ENCODE measurements around the gene BOLA2B. TPM values are rescaled to one million over a fixed set of nuclear protein-coding genes. Genes with fewer than 3 reads are reported as not detected.
"Not testable (repeated sequence)": the region's sequence is repeated elsewhere in the genome, so short reads cannot be mapped to it uniquely, and the experiment has no call there.

The BOLA2B gene
- total RNA-seq, result 45.7 and 235 TPM in 2 replicates

- H3K4me3 ChIP-seq (ENCODE audit: low read depth, low read length), result peak within 1 kb of the TSS; percentile 34
- not testable (repeated sequence) for H3K27me3 ChIP-seq (ENCODE audit: control insufficient read depth, insufficient read depth, low read length); DNase-seq (ENCODE audit: low read depth); H3K36me3 ChIP-seq (ENCODE audit: control insufficient read depth, insufficient read depth, low read length)
- FAIRE-seq, result peak; percentile 43
These were observed at the start of gene BOLA2B, which contains the start of gene SLX1A for GRCh38 chr16:30193615-30194014. Gene BOLA2B (minus strand): TSS chr16:30193666. CDS start chr16:30193595, 71 bp downstream. Gene SLX1A (plus strand): TSS chr16:30193875. CDS start chr16:30194085, 210 bp downstream.

GRCh38 chr16:30217082-30217481, 23.6 kb upstream of the BOLA2B start:
- H3K36me3 ChIP-seq (ENCODE audit: control insufficient read depth, insufficient read depth, low read length); H3K4me3 ChIP-seq (ENCODE audit: low read depth, low read length); FAIRE-seq; H3K27me3 ChIP-seq (ENCODE audit: control insufficient read depth, insufficient read depth, low read length); DNase-seq (ENCODE audit: low read depth): not testable (repeated sequence)

GRCh38 chr16:30211414-30211813, 17.9 kb upstream of the BOLA2B start:
- DNase-seq (ENCODE audit: low read depth); H3K36me3 ChIP-seq (ENCODE audit: control insufficient read depth, insufficient read depth, low read length); FAIRE-seq; H3K4me3 ChIP-seq (ENCODE audit: low read depth, low read length); H3K27me3 ChIP-seq (ENCODE audit: control insufficient read depth, insufficient read depth, low read length): not testable (repeated sequence)

GRCh38 chr16:30209032-30209431, 15.6 kb upstream of the BOLA2B start:
- not testable (repeated sequence) for H3K27me3 ChIP-seq (ENCODE audit: control insufficient read depth, insufficient read depth, low read length); FAIRE-seq; DNase-seq (ENCODE audit: low read depth); H3K4me3 ChIP-seq (ENCODE audit: low read depth, low read length); H3K36me3 ChIP-seq (ENCODE audit: control insufficient read depth, insufficient read depth, low read length)

GRCh38 chr16:30207063-30207704, 13.7 kb upstream of the BOLA2B start:
- not testable (repeated sequence) for H3K36me3 ChIP-seq (ENCODE audit: control insufficient read depth, insufficient read depth, low read length); DNase-seq (ENCODE audit: low read depth)
- FAIRE-seq, result peak; percentile 62

GRCh38 chr16:30206252-30206651, 12.8 kb upstream of the BOLA2B start:
- FAIRE-seq; DNase-seq (ENCODE audit: low read depth); H3K27me3 ChIP-seq (ENCODE audit: control insufficient read depth, insufficient read depth, low read length); H3K36me3 ChIP-seq (ENCODE audit: control insufficient read depth, insufficient read depth, low read length): not testable (repeated sequence)
- H3K4me3 ChIP-seq (ENCODE audit: low read depth, low read length), result peak overlapping the region; percentile 38

More at GRCh38 chr16:30207063-30207704, 13.7 kb upstream of the BOLA2B start:
- H3K4me3 ChIP-seq (ENCODE audit: low read depth, low read length); H3K27me3 ChIP-seq (ENCODE audit: control insufficient read depth, insufficient read depth, low read length): not testable (repeated sequence)

GRCh38 chr16:30205541-30206236, 12.2 kb upstream of the BOLA2B start:
- not testable (repeated sequence) for FAIRE-seq; H3K36me3 ChIP-seq (ENCODE audit: control insufficient read depth, insufficient read depth, low read length); DNase-seq (ENCODE audit: low read depth); H3K27me3 ChIP-seq (ENCODE audit: control insufficient read depth, insufficient read depth, low read length)
- peak overlapping the region; percentile 38 for H3K4me3 ChIP-seq (ENCODE audit: low read depth, low read length)

- FAIRE-seq; DNase-seq (ENCODE audit: low read depth); H3K27me3 ChIP-seq (ENCODE audit: control insufficient read depth, insufficient read depth, low read length); H3K4me3 ChIP-seq (ENCODE audit: low read depth, low read length); H3K36me3 ChIP-seq (ENCODE audit: control insufficient read depth, insufficient read depth, low read length): not testable (repeated sequence)
These were observed 6.3 kb upstream of the BOLA2B start for GRCh38 chr16:30199608-30200343.

GRCh38 chr16:30199049-30199448, 5.6 kb upstream of the BOLA2B start, which contains the start of gene SULT1A3:
Gene SULT1A3 (plus strand): TSS chr16:30199255. CDS start chr16:30200729, 1,474 bp downstream.
- not testable (repeated sequence) for H3K27me3 ChIP-seq (ENCODE audit: control insufficient read depth, insufficient read depth, low read length); DNase-seq (ENCODE audit: low read depth); FAIRE-seq; H3K36me3 ChIP-seq (ENCODE audit: control insufficient read depth, insufficient read depth, low read length); H3K4me3 ChIP-seq (ENCODE audit: low read depth, low read length)

DNA sequence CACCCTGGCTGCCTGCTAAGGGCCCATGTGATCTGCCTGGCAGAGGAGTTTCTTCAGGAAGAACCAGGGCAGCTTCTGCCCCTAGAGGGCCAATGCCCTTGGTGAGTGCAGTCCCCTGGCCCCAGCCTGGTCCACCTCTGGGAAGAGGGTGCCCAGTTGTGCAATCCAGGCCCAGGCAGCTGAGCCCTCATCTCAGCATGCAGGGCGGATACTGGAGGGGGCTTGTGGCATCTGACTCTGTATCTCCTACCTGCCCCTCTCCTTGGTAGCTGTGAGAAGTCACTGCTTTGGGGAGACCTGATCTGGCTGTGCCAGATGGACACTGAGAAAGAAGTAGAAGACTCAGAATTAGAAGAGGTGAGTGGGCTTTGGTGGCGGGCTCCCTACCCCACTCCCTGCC, 3.5 kb upstream of the BOLA2B start:
- not testable (repeated sequence) for H3K27me3 ChIP-seq (ENCODE audit: control insufficient read depth, insufficient read depth, low read length); H3K36me3 ChIP-seq (ENCODE audit: control insufficient read depth, insufficient read depth, low read length); FAIRE-seq; DNase-seq (ENCODE audit: low read depth); H3K4me3 ChIP-seq (ENCODE audit: low read depth, low read length)

DNA sequence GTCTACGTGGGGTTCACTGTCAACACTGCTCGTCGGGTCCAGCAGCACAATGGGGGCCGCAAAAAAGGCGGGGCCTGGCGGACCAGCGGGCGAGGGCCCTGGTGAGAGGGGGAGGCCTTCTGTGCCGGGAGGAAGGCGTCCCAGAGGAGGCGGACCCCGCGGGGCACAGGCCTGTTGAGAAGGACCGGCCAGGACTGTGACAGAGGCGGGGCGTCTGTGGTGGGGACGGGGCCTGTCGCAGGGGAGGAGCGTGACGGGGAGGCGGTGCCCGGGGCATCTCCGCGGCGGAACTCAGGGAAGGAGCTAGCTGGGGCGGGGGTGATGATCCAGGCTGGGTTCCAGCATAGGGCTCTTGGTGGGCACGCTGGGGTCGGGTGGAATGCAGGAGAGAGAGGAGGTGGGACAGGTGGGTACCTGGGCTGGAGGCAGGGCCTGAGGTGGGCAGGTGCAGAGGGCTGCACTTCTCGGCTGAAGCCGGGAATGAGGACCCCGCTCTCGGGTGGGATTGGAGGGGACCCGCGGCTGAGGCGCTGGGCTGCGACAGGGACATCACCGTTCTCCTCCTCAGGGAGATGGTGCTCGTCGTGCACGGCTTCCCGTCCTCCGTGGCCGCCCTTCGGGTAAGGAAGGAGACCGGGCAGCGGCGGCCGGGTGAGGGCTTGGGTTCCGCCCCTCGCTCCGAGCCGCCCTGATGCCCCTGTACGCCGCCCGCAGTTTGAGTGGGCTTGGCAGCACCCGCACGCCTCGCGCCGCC, 883 bp upstream of the BOLA2B start:
- not testable (repeated sequence) for DNase-seq (ENCODE audit: low read depth)

GRCh38 chr16:30193098-30193497, 368 bp downstream of the BOLA2B start:
- not testable (repeated sequence) for H3K36me3 ChIP-seq (ENCODE audit: control insufficient read depth, insufficient read depth, low read length); H3K4me3 ChIP-seq (ENCODE audit: low read depth, low read length); H3K27me3 ChIP-seq (ENCODE audit: control insufficient read depth, insufficient read depth, low read length); FAIRE-seq; DNase-seq (ENCODE audit: low read depth)

More for the DNA sequence above, 883 bp upstream of the BOLA2B start:
- H3K27me3 ChIP-seq (ENCODE audit: control insufficient read depth, insufficient read depth, low read length); H3K36me3 ChIP-seq (ENCODE audit: control insufficient read depth, insufficient read depth, low read length); FAIRE-seq: not testable (repeated sequence)
- peak overlapping the region; percentile 34 for H3K4me3 ChIP-seq (ENCODE audit: low read depth, low read length)

- not testable (repeated sequence) for H3K4me3 ChIP-seq (ENCODE audit: low read depth, low read length); FAIRE-seq; H3K27me3 ChIP-seq (ENCODE audit: control insufficient read depth, insufficient read depth, low read length); DNase-seq (ENCODE audit: low read depth); H3K36me3 ChIP-seq (ENCODE audit: control insufficient read depth, insufficient read depth, low read length)
These were observed 2.3 kb downstream of the BOLA2B start for GRCh38 chr16:30191158-30191557.
